ENCODE data around the gene MEF2C.

DNA sequence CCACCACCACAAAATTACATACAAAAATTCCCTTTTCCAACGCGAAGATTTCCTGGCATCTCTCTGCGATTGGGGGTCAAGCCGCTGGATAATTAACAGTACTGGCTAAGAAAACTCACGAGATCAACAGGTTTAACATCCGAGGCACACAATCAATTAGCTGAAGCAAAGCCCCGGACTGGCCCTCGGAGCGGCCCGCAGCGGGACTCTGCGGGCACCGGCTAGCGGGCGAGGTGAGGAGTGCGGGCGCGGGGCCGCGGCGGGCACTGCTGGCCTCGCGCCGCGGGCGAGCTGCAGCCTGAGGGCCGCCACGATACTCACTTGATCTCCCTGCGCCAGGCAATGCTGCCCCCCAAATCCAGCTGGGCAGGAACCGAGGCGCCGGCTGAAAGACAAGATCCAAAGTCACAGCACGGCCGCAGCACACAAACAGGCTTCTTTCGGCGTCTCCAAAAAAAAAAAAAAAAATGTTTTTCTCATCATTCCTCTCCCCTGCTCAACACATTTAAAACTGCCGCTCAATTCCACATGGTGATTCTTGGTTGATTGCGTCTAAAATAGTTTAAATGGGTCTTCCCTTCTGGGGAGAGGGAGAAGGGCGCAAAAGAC is 210.2 kb downstream of the MEF2C start:
- TF ChIP-seq, protein P1, sequence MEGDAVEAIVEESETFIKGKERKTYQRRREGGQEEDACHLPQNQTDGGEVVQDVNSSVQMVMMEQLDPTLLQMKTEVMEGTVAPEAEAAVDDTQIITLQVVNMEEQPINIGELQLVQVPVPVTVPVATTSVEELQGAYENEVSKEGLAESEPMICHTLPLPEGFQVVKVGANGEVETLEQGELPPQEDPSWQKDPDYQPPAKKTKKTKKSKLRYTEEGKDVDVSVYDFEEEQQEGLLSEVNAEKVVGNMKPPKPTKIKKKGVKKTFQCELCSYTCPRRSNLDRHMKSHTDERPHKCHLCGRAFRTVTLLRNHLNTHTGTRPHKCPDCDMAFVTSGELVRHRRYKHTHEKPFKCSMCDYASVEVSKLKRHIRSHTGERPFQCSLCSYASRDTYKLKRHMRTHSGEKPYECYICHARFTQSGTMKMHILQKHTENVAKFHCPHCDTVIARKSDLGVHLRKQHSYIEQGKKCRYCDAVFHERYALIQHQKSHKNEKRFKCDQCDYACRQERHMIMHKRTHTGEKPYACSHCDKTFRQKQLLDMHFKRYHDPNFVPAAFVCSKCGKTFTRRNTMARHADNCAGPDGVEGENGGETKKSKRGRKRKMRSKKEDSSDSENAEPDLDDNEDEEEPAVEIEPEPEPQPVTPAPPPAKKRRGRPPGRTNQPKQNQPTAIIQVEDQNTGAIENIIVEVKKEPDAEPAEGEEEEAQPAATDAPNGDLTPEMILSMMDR (IDR thresholded peaks at IDR 0.05): no peak
- TF ChIP-seq POLR2A (IDR thresholded peaks at IDR 0.05) (no peak), POLR2AphosphoS5 (IDR thresholded peaks at IDR 0.05) (no peak), EP300 (IDR thresholded peaks at IDR 0.05; ENCODE audit: low read depth) (no peak)
